Immature natural killer cell (primary cell): ENCODE results near the gene PELI1. TPM values are rescaled to one million over a fixed set of nuclear protein-coding genes. Genes with fewer than 3 reads are reported as not detected.

ENCODE experiments used
- DNase-seq, 3 donors: peaks; one replicate each; pipeline ENCODE4 v3.0.0; 2022; ENCODE audit warnings: mixed read lengths in 1 of 3
- H3K27ac Mint-ChIP-seq, 6 donors: one replicate each; pipeline ENCODE4 v1.8.0; 2020; ENCODE audit warnings: mixed read lengths in 6 of 6, mild to moderate bottlenecking in 5 of 6, inconsistent platforms in 4 of 6, moderate library complexity in 3 of 6
- H3K27me3 Mint-ChIP-seq, 3 donors: one replicate each; pipeline ENCODE4 v1.8.0; 2020 to 2021; ENCODE audit warnings: low read depth in 3 of 3, mild to moderate bottlenecking in 3 of 3, mixed read lengths in 3 of 3, moderate library complexity in 3 of 3, inconsistent platforms in 1 of 3
- H3K36me3 Mint-ChIP-seq, 3 donors: one replicate each; pipeline ENCODE4 v1.8.0; 2020; ENCODE audit warnings: mixed read lengths in 3 of 3, inconsistent platforms in 2 of 3, mild to moderate bottlenecking in 2 of 3
- H3K4me1 Mint-ChIP-seq, 2 donors: one replicate each; pipeline ENCODE4 v1.8.0; 2020; ENCODE audit warnings: inconsistent platforms in 2 of 2, mild to moderate bottlenecking in 2 of 2, mixed read lengths in 2 of 2, moderate library complexity in 1 of 2
- H3K4me3 Mint-ChIP-seq, 5 donors: one replicate each; pipeline ENCODE4 v1.8.0; 2020; ENCODE audit warnings: mild to moderate bottlenecking in 5 of 5, mixed read lengths in 5 of 5, inconsistent platforms in 3 of 5, moderate library complexity in 3 of 5
- H3K9me3 Mint-ChIP-seq, 6 donors: one replicate each; pipeline ENCODE4 v1.8.0; 2020; ENCODE audit warnings: mild to moderate bottlenecking in 6 of 6, mixed read lengths in 6 of 6, inconsistent platforms in 4 of 6, moderate library complexity in 3 of 6
- polyA plus RNA-seq, 3 donors: library from polyadenylated mRNA; unstranded; fragments of 300-500 nt; fragmentation: Illumina TruSeq; gene quantifications; one replicate each; pipeline ENCODE4 v1.2.3, GENCODE V29; 2021

The PELI1 gene
- polyA plus RNA-seq, 3 donors from 2014 or later: 2.7 to 4.8 (median 4.1) TPM

GRCh38 chr2:64124571-64124970, 19.6 kb downstream of the PELI1 start:
- Mint-ChIP-seq H3K4me1 (no peaks in the 10 kb centered on the region), H3K9me3 (no peaks in the 10 kb centered on the region), H3K4me3 (no peak overlapping the region), H3K36me3 (peaks cover 0 to 4% (median 3%) of the 10 kb centered on the region in 3 donors), H3K27me3 (no peaks in the 10 kb centered on the region), H3K27ac (no peak overlapping the region)
- no peak for DNase-seq

GRCh38 chr2:64124168-64124567, 20.1 kb downstream of the PELI1 start:
- no peaks in the 10 kb centered on the region for H3K4me1 Mint-ChIP-seq
- DNase-seq: no peak
- H3K4me3 Mint-ChIP-seq: no peak overlapping the region
- H3K27ac Mint-ChIP-seq: no peak overlapping the region
- H3K36me3 Mint-ChIP-seq: peaks cover 0 to 4% (median 3%) of the 10 kb centered on the region in 3 donors
- H3K9me3 Mint-ChIP-seq: no peaks in the 10 kb centered on the region
- H3K27me3 Mint-ChIP-seq: no peaks in the 10 kb centered on the region

- H3K4me1 Mint-ChIP-seq: no peaks in the 10 kb centered on the region
- H3K36me3 Mint-ChIP-seq: peaks cover 0 to 4% (median 3%) of the 10 kb centered on the region in 3 donors
These were observed 20.5 kb downstream of the PELI1 start for GRCh38 chr2:64123740-64124139.

GRCh38 chr2:64122358-64122757, 21.9 kb downstream of the PELI1 start:
- no peaks in the 10 kb centered on the region for H3K27me3 Mint-ChIP-seq
- DNase-seq: no peak
- no peak overlapping the region for H3K27ac Mint-ChIP-seq
- peaks cover 0 to 4% (median 3%) of the 10 kb centered on the region in 3 donors for H3K36me3 Mint-ChIP-seq
- H3K4me3 Mint-ChIP-seq: no peak overlapping the region
- no peaks in the 10 kb centered on the region for H3K9me3 Mint-ChIP-seq
- H3K4me1 Mint-ChIP-seq: no peaks in the 10 kb centered on the region

More at GRCh38 chr2:64123740-64124139, 20.5 kb downstream of the PELI1 start:
- Mint-ChIP-seq H3K4me3 (no peak overlapping the region), H3K9me3 (no peaks in the 10 kb centered on the region), H3K27me3 (no peaks in the 10 kb centered on the region), H3K27ac (no peak overlapping the region)
- DNase-seq: no peak

- H3K36me3 Mint-ChIP-seq: peaks cover 0 to 4% (median 3%) of the 10 kb centered on the region in 3 donors
- H3K4me3 Mint-ChIP-seq: no peak overlapping the region
- H3K27me3 Mint-ChIP-seq: no peaks in the 10 kb centered on the region
- H3K27ac Mint-ChIP-seq: no peak overlapping the region
- DNase-seq: no peak
- H3K9me3 Mint-ChIP-seq: no peaks in the 10 kb centered on the region
- H3K4me1 Mint-ChIP-seq: peaks cover under 1 to 4% of the 10 kb centered on the region in 2 donors
These were observed 23.3 kb downstream of the PELI1 start for GRCh38 chr2:64120928-64121327.

- peaks cover 0 to 4% (median 3%) of the 10 kb centered on the region in 3 donors for H3K36me3 Mint-ChIP-seq
- H3K9me3 Mint-ChIP-seq: no peaks in the 10 kb centered on the region
- no peak for DNase-seq
- peaks cover 2 to 12% of the 10 kb centered on the region in 2 donors for H3K4me1 Mint-ChIP-seq
- no peaks in the 10 kb centered on the region for H3K27me3 Mint-ChIP-seq
- H3K27ac Mint-ChIP-seq: no peak overlapping the region
- no peak overlapping the region for H3K4me3 Mint-ChIP-seq
These were observed 24.2 kb downstream of the PELI1 start for GRCh38 chr2:64120008-64120407.

GRCh38 chr2:64119369-64119768, 24.9 kb downstream of the PELI1 start:
- Mint-ChIP-seq H3K4me1 (peaks cover 2 to 18% of the 10 kb centered on the region in 2 donors), H3K27ac (no peak overlapping the region), H3K27me3 (no peaks in the 10 kb centered on the region), H3K4me3 (no peak overlapping the region), H3K36me3 (peaks cover 0 to 4% (median 3%) of the 10 kb centered on the region in 3 donors), H3K9me3 (no peaks in the 10 kb centered on the region)
- DNase-seq: no peak

GRCh38 chr2:64115808-64116598, 28.2 kb downstream of the PELI1 start:
- peaks cover 4 to 28% of the 10 kb centered on the region in 2 donors for H3K4me1 Mint-ChIP-seq
- H3K27ac Mint-ChIP-seq: no peak overlapping the region
- no peak for DNase-seq
- H3K27me3 Mint-ChIP-seq: no peaks in the 10 kb centered on the region
- H3K36me3 Mint-ChIP-seq: no peaks in the 10 kb centered on the region
- no peak overlapping the region for H3K4me3 Mint-ChIP-seq
- no peaks in the 10 kb centered on the region for H3K9me3 Mint-ChIP-seq

- no peak for DNase-seq
- Mint-ChIP-seq H3K4me3 (no peak overlapping the region), H3K9me3 (no peaks in the 10 kb centered on the region), H3K4me1 (peaks cover 6 to 37% of the 10 kb centered on the region in 2 donors), H3K36me3 (no peaks in the 10 kb centered on the region), H3K27ac (peak overlapping the region in 2 of 6 donors; percentile 21 to 58), H3K27me3 (no peaks in the 10 kb centered on the region)
These were observed 29.3 kb downstream of the PELI1 start for GRCh38 chr2:64114912-64115277.

GRCh38 chr2:64114063-64114911, 29.9 kb downstream of the PELI1 start:
- Mint-ChIP-seq H3K4me1 (peaks cover 6 to 37% of the 10 kb centered on the region in 2 donors), H3K36me3 (peaks cover 0 to 4% (median 0%) of the 10 kb centered on the region in 3 donors), H3K9me3 (no peaks in the 10 kb centered on the region), H3K27me3 (peaks cover 0 to 1% (median 0%) of the 10 kb centered on the region in 3 donors), H3K4me3 (peak overlapping the region in 1 of 5 donors; percentile 6), H3K27ac (peak overlapping the region in 4 of 6 donors; percentile 21 to 61 (median 56))
- DNase-seq: no peak

- DNase-seq: no peak
- H3K27ac Mint-ChIP-seq: no peak overlapping the region
- peaks cover 6 to 37% of the 10 kb centered on the region in 2 donors for H3K4me1 Mint-ChIP-seq
These were observed 32.2 kb downstream of the PELI1 start for GRCh38 chr2:64112016-64112415.

GRCh38 chr2:64111426-64111825, 32.8 kb downstream of the PELI1 start:
- Mint-ChIP-seq H3K4me1 (peaks cover 6 to 37% of the 10 kb centered on the region in 2 donors), H3K27ac (no peak overlapping the region), H3K27me3 (peaks cover 0 to 1% (median 0%) of the 10 kb centered on the region in 3 donors), H3K9me3 (no peaks in the 10 kb centered on the region), H3K36me3 (peaks cover 3 to 8% (median 4%) of the 10 kb centered on the region in 3 donors), H3K4me3 (no peak overlapping the region)
- no peak for DNase-seq

More at GRCh38 chr2:64112016-64112415, 32.2 kb downstream of the PELI1 start:
- Mint-ChIP-seq H3K27me3 (peaks cover 0 to 1% (median 0%) of the 10 kb centered on the region in 3 donors), H3K4me3 (no peak overlapping the region), H3K9me3 (no peaks in the 10 kb centered on the region), H3K36me3 (peaks cover 3 to 8% (median 4%) of the 10 kb centered on the region in 3 donors)

GRCh38 chr2:64108666-64109241, 35.5 kb downstream of the PELI1 start:
- H3K36me3 Mint-ChIP-seq: peaks cover 4 to 15% (median 12%) of the 10 kb centered on the region in 3 donors
- peaks cover 0 to 1% (median 0%) of the 10 kb centered on the region in 3 donors for H3K27me3 Mint-ChIP-seq
- peaks cover 1 to 13% of the 10 kb centered on the region in 2 donors for H3K4me1 Mint-ChIP-seq
- H3K9me3 Mint-ChIP-seq: no peaks in the 10 kb centered on the region
- H3K4me3 Mint-ChIP-seq: no peak overlapping the region
- no peak overlapping the region for H3K27ac Mint-ChIP-seq
- DNase-seq: no peak
